IMR-90 (cell line): ENCODE results near the gene TNFSF12. TPM values are rescaled to one million over a fixed set of nuclear protein-coding genes. Genes with fewer than 3 reads are reported as not detected.
A peak's percentile ranks its signal among the peaks of the same experiment; 100 is the strongest.

Source experiments
- ATAC-seq: fragments of 200-7000 bp; cut with Tn5 transposase; 2 replicates; pipeline ENCODE4 v1.9.1; 2020; ENCODE audit warnings: low read depth, mild to moderate bottlenecking, moderate library complexity
- BruUV-seq: library from RNA; stranded (reverse); fragments of 400-500 nt; replicated peaks from 2 replicates; lab custom pipeline; 2021; lab: Mats Ljungman, UMichigan
- CTCF ChIA-PET: fragments of 300-600 bp; formaldehyde crosslinking; extraction: SDS; loops from one replicate; lab custom pipeline; 2021; ENCODE audit warnings: antibody characterized with exemption; lab: Yijun Ruan, JAX
- POLR2A ChIA-PET: fragments of 300-600 bp; sonication (Branson Sonifier 250); formaldehyde crosslinking; loops from one replicate; lab custom pipeline; 2022; ENCODE audit warnings: antibody characterized with exemption; ENCODE audit not compliant: unreplicated experiment; lab: Charles Lee
- DNase-seq: peaks from one replicate; pipeline ENCODE4 v3.0.0; 2013
- H2AFZ ChIP-seq: replicated peaks from 2 replicates; pipeline ENCODE3; 2013; ENCODE audit warnings: low read length, mild to moderate bottlenecking; ENCODE audit not compliant: poor library complexity
- H2AK5ac ChIP-seq: 2 replicates; pipeline ENCODE4 v1.6.1; 2013; ENCODE audit warnings: low read depth, low read length, inconsistent platforms
- H2AK9ac ChIP-seq: replicated peaks from 2 replicates; pipeline ENCODE3; 2013; ENCODE audit warnings: mild to moderate bottlenecking, low read depth, low read length, moderate library complexity; ENCODE audit not compliant: poor library complexity
- H2BK120ac ChIP-seq: 2 replicates; pipeline ENCODE4 v1.6.1; 2013; ENCODE audit warnings: low read depth, low read length, inconsistent platforms
- H2BK15ac ChIP-seq: 3 replicates; pipeline ENCODE4 v1.6.1; 2013; ENCODE audit warnings: low read depth, low read length, inconsistent platforms
- H2BK20ac ChIP-seq: 2 replicates; pipeline ENCODE4 v1.6.1; 2013; ENCODE audit warnings: low read depth, mild to moderate bottlenecking, inconsistent platforms, low read length, moderate library complexity
- H2BK5ac ChIP-seq: 2 replicates; pipeline ENCODE4 v1.6.1; 2013; ENCODE audit warnings: mild to moderate bottlenecking, low read depth, low read length, inconsistent platforms; ENCODE audit not compliant: poor library complexity, severe bottlenecking
- H3K14ac ChIP-seq: replicated peaks from 2 replicates; pipeline ENCODE4 v1.6.1; 2013; ENCODE audit warnings: low read depth, low read length, inconsistent platforms
- H3K18ac ChIP-seq: 2 replicates; pipeline ENCODE4 v1.6.1; 2013; ENCODE audit warnings: low read depth, low read length, control low read depth
- H3K23ac ChIP-seq: 2 replicates; pipeline ENCODE4 v1.6.1; 2013; ENCODE audit warnings: low read depth, low read length, inconsistent platforms
- H3K27ac ChIP-seq: 2 replicates; pipeline ENCODE4 v1.5.1; 2013; ENCODE audit warnings: mild to moderate bottlenecking, control low read depth, low read length; ENCODE audit not compliant: insufficient read depth
- H3K27me3 ChIP-seq: 2 replicates; pipeline ENCODE4 v1.6.1; 2013; ENCODE audit warnings: low read length; ENCODE audit not compliant: control insufficient read depth, insufficient read depth
- H3K36me3 ChIP-seq: 2 replicates; pipeline ENCODE4 v1.6.1; 2013; ENCODE audit warnings: low read length, mixed read lengths; ENCODE audit not compliant: control insufficient read depth, insufficient read depth
- H3K4ac ChIP-seq: 2 replicates; pipeline ENCODE4 v1.6.1; 2013; ENCODE audit warnings: low read depth, low read length, inconsistent platforms
- H3K4me1 ChIP-seq: 2 replicates; pipeline ENCODE4 v1.6.1; 2013; ENCODE audit warnings: low read length, mixed read lengths; ENCODE audit not compliant: control insufficient read depth, insufficient read depth
- H3K4me2 ChIP-seq: 2 replicates; pipeline ENCODE4 v1.6.1; 2013; ENCODE audit warnings: low read depth, mild to moderate bottlenecking, control low read depth, low read length, moderate library complexity
- H3K4me3 ChIP-seq: 2 replicates; pipeline ENCODE4 v1.5.1; 2013; ENCODE audit warnings: low read depth, mild to moderate bottlenecking, control low read depth, low read length, moderate library complexity; ENCODE audit not compliant: insufficient read depth
- H3K56ac ChIP-seq: 2 replicates; pipeline ENCODE4 v1.6.1; 2013; ENCODE audit warnings: low read length, inconsistent platforms; ENCODE audit not compliant: insufficient read depth; ENCODE audit errors: extremely low read depth
- H3K79me1 ChIP-seq, 2 experiments: 2 replicates each; pipeline ENCODE4 v1.6.1; 2013; ENCODE audit warnings: low read length in 2 of 2, inconsistent platforms in 1 of 2, low read depth in 1 of 2
- H3K9ac ChIP-seq: 2 replicates; pipeline ENCODE4 v1.6.1; 2013; ENCODE audit warnings: low read depth, low read length, control low read depth
- H3K9me1 ChIP-seq: 2 replicates; pipeline ENCODE4 v1.6.1; 2013; ENCODE audit warnings: low read length, inconsistent platforms; ENCODE audit not compliant: insufficient read depth
- H3K9me3 ChIP-seq: 2 replicates; pipeline ENCODE4 v1.6.1; 2013; ENCODE audit warnings: low read length; ENCODE audit not compliant: control insufficient read depth, insufficient read depth
- H4K20me1 ChIP-seq: 2 replicates; pipeline ENCODE4 v1.6.1; 2013; ENCODE audit warnings: low read length, inconsistent platforms; ENCODE audit not compliant: insufficient read depth
- H4K5ac ChIP-seq: 2 replicates; pipeline ENCODE4 v1.6.1; 2013; ENCODE audit warnings: mild to moderate bottlenecking, low read depth, low read length, control low read depth
- H4K8ac ChIP-seq, 2 experiments: 2 replicates each; pipeline ENCODE4 v1.6.1; 2013; ENCODE audit warnings: low read depth in 2 of 2, low read length in 2 of 2, control low read depth in 1 of 2, inconsistent platforms in 1 of 2
- H4K91ac ChIP-seq: 2 replicates; pipeline ENCODE4 v1.6.1; 2013; ENCODE audit warnings: low read depth, low read length, inconsistent platforms; ENCODE audit not compliant: insufficient read depth
- BHLHE40 ChIP-seq: fragments of 150-350 bp; IDR thresholded peaks from 2 replicates; pipeline ENCODE4 v1.6.1; 2016; ENCODE audit warnings: mild to moderate bottlenecking, low read depth, low read length
- CEBPB ChIP-seq: IDR thresholded peaks from 2 replicates; pipeline ENCODE4 v1.6.1; 2012; ENCODE audit warnings: low read depth, low read length, improper control_type of control experiment
- CTCF ChIP-seq: conservative IDR thresholded peaks from 2 replicates; pipeline ENCODE4 v1.5.1; 2012; ENCODE audit warnings: mild to moderate bottlenecking, low read depth, low read length, improper control_type of control experiment
- ELK1 ChIP-seq: fragments of 150-350 bp; IDR thresholded peaks from 2 replicates; pipeline ENCODE4 v1.6.1; 2016; ENCODE audit warnings: low read depth, mild to moderate bottlenecking, low read length, moderate library complexity, borderline replicate concordance
- FOS ChIP-seq: fragments of 150-350 bp; IDR thresholded peaks from 2 replicates; pipeline ENCODE4 v1.6.1; 2016; ENCODE audit warnings: low read depth, low read length
- MAFK ChIP-seq: IDR thresholded peaks from 2 replicates; pipeline ENCODE4 v1.6.1; 2012; ENCODE audit warnings: low read depth, low read length, improper control_type of control experiment
- MXI1 ChIP-seq: IDR thresholded peaks from 2 replicates; pipeline ENCODE4 v1.6.1; 2012; ENCODE audit warnings: low read depth, mild to moderate bottlenecking, low read length, moderate library complexity, borderline replicate concordance
- NFE2L2 ChIP-seq: fragments of 150-350 bp; IDR thresholded peaks from 2 replicates; pipeline ENCODE4 v1.6.1; 2016; ENCODE audit warnings: low read depth, mild to moderate bottlenecking, low read length
- POLR2A ChIP-seq: IDR thresholded peaks from 2 replicates; pipeline ENCODE4 v1.6.1; 2012; ENCODE audit warnings: mild to moderate bottlenecking, low read depth, low read length
- RAD21 ChIP-seq: IDR thresholded peaks from 2 replicates; pipeline ENCODE4 v1.6.1; 2012; ENCODE audit warnings: low read length, improper control_type of control experiment
- RCOR1 ChIP-seq: IDR thresholded peaks from 2 replicates; pipeline ENCODE4 v1.6.1; 2012; ENCODE audit warnings: mild to moderate bottlenecking, low read length, improper control_type of control experiment; ENCODE audit not compliant: insufficient replicate concordance
- RFX5 ChIP-seq: IDR thresholded peaks from 2 replicates; pipeline ENCODE4 v1.8.0; 2012; ENCODE audit warnings: low read depth, mild to moderate bottlenecking, low read length, moderate library complexity
- SMC3 ChIP-seq: fragments of 150-350 bp; IDR thresholded peaks from 2 replicates; pipeline ENCODE4 v1.6.1; 2016; ENCODE audit warnings: low read depth, mild to moderate bottlenecking, antibody characterized with exemption, low read length, moderate library complexity
- WGBS, 2 experiments: methylation state at CpG; one replicate each; pipeline versions ENCODE4 v1.1.5 to v1.1.7; 2013; ENCODE audit warnings: missing lambda C conversion rate in 2 of 2; ENCODE audit not compliant: insufficient read length in 1 of 2; ENCODE audit errors: extremely low coverage in 2 of 2; 5-methylcytosine and 5-hydroxymethylcytosine counted together
- dilution Hi-C: fragments of 300-500 bp; cut with HindIII; formaldehyde crosslinking; loops from one replicate; pipeline ENCODE4 v1.14.3; 2018; ENCODE audit warnings: low sequenced_read_pairs; ENCODE audit not compliant: unreplicated experiment
- in situ Hi-C: fragments of 300-500 bp; cut with MboI; formaldehyde crosslinking; loops from 3 replicates; pipeline ENCODE4 v1.14.3; 2019; ENCODE audit warnings: low sequenced_read_pairs, inconsistent platforms, mixed read lengths
- intact Hi-C: fragments of 100-400 bp; cut with micrococcal nuclease; formaldehyde crosslinking; loops from 2 replicates; pipeline ENCODE4 v1.10.0; 2022
- polyA plus RNA-seq, 3 experiments: library from polyadenylated mRNA; depleted of rRNA; stranded (reverse); fragments of >200 nt; gene quantifications; 2 replicates each; pipeline ENCODE4 v1.2.3, GENCODE V29; 2012; ENCODE audit warnings: low replicate concordance in 1 of 3
- total RNA-seq: library from RNA; depleted of rRNA; stranded (reverse); fragments of >200 nt; gene quantifications from 2 replicates; pipeline ENCODE4 v1.2.3, GENCODE V29; 2012

TNFSF12 gene
- total and polyA plus RNA-seq, 2 of the 4 experiments (the other 2 are of a cell fraction): 2.7 to 22.0 TPM

GRCh38 chr17:7559320-7560171, 10.7 kb downstream of the TNFSF12 start:
- no peaks in the 10 kb centered on the region for H3K9me3 ChIP-seq
- peak overlapping the region; percentile 99 for H2AFZ ChIP-seq
- no peak for TF ChIP-seq BHLHE40
- no peak for TF ChIP-seq RCOR1
- TF ChIP-seq NFE2L2: no peak
- TF ChIP-seq MAFK: no peak
- TF ChIP-seq SMC3: no peak
- TF ChIP-seq MXI1: no peak
- TF ChIP-seq CTCF: no peak
- TF ChIP-seq RAD21: no peak
- TF ChIP-seq POLR2A: no peak
- no peak for TF ChIP-seq FOS
- TF ChIP-seq RFX5: no peak
- no peak for TF ChIP-seq CEBPB
- TF ChIP-seq ELK1: no peak
- no peak overlapping the region for H3K4me3 ChIP-seq
- no peak overlapping the region for H3K18ac ChIP-seq
- H4K8ac ChIP-seq: no peak overlapping the region
- no peak overlapping the region for H2BK20ac ChIP-seq
- intact Hi-C loops (loop anchor here (5.0 to 10.0 kb wide), 3 partner anchors 207 to 515 kb away; partner anchors contain the start of genes KCTD11, NEURL4 and SLC16A11), dilution Hi-C loops (no loop called here), in situ Hi-C loops (loop anchor here (10.0 kb wide), 1 partner anchor 205 kb away; the partner anchor contains the start of genes KCTD11 and TMEM95)
- no peak overlapping the region for H3K9ac ChIP-seq
- no peak overlapping the region for H2BK5ac ChIP-seq
- peak overlapping the region; percentile 27; the same call in 1 of the 2 replicates for H2AK5ac ChIP-seq
- H2BK120ac ChIP-seq: no peak overlapping the region
- H3K4ac ChIP-seq: no peak overlapping the region
- H3K14ac ChIP-seq: no peak overlapping the region
- no peak overlapping the region for H2BK15ac ChIP-seq
- H3K4me1 ChIP-seq: peaks cover 9% of the 10 kb centered on the region
- H3K56ac ChIP-seq: no peak overlapping the region
- DNase-seq (no peak), ATAC-seq (no peak)
- H3K79me1 ChIP-seq: peaks cover 13 to 19% of the 10 kb centered on the region in 2 experiments
- no TSS peak for BruUV-seq
- ChIA-PET CTCF (interaction anchor here (1.0 to 2.8 kb wide), 8 partner anchors 10 to 204 kb away, joined by 3 to 24 read pairs (median 6); partner anchors contain the start of genes MPDU1 and TMEM95), POLR2A (no interaction called here)
- peaks cover 9% of the 10 kb centered on the region for H3K36me3 ChIP-seq
- no peak overlapping the region for H4K91ac ChIP-seq
- H3K23ac ChIP-seq: no peak overlapping the region
- 40% methylated on average over 1 of the region's 18 CpGs; no CpG with 5 or more reads in 1 of the 2 experiments for WGBS, 2 experiments
- H3K27me3 ChIP-seq: no peaks in the 10 kb centered on the region
- H3K4me2 ChIP-seq: no peak overlapping the region
- H4K5ac ChIP-seq: no peak overlapping the region
- H3K9me1 ChIP-seq: no peaks in the 10 kb centered on the region
- no peaks in the 10 kb centered on the region for H4K20me1 ChIP-seq
- peak overlapping the region; percentile 57 for H2AK9ac ChIP-seq
- H3K27ac ChIP-seq: no peak overlapping the region
